MM.1S (cell line): ENCODE data around the gene NLK.

ENCODE experiments used
- CTCF ChIP-seq: fragments of 300-600 bp; sonication (generic); IDR thresholded peaks from 2 replicates; pipeline ENCODE4 v1.5.1; 2016; ENCODE audit warnings: antibody characterized with exemption, low read length, mixed read lengths
- EZH2 ChIP-seq: fragments of 300-600 bp; sonication (generic); optimal IDR thresholded peaks from 2 replicates; pipeline ENCODE3; 2017; ENCODE audit warnings: low read depth, mild to moderate bottlenecking, antibody characterized with exemption, low read length, mixed read lengths
- EZH2phosphoT487 ChIP-seq: fragments of 300-600 bp; sonication (generic); IDR thresholded peaks from 2 replicates; pipeline ENCODE4 v1.6.1; 2018; ENCODE audit warnings: antibody characterized with exemption, low read length

- TF ChIP-seq CTCF (no peak), EZH2 (no peak), EZH2phosphoT487 (no peak)
Observed at GRCh38 chr17:28199115-28199514, 156.6 kb downstream of the NLK start.
